ENCODE results near the gene SPNS2. TPM values are rescaled to one million over a fixed set of nuclear protein-coding genes. Genes with fewer than 3 reads are reported as not detected.
A peak's percentile ranks its signal among the peaks of the same experiment; 100 is the strongest.

SPNS2 gene
- total and polyA plus RNA-seq, 2 experiments from 2014 or later = 1.7 to 2.3 TPM

DNA sequence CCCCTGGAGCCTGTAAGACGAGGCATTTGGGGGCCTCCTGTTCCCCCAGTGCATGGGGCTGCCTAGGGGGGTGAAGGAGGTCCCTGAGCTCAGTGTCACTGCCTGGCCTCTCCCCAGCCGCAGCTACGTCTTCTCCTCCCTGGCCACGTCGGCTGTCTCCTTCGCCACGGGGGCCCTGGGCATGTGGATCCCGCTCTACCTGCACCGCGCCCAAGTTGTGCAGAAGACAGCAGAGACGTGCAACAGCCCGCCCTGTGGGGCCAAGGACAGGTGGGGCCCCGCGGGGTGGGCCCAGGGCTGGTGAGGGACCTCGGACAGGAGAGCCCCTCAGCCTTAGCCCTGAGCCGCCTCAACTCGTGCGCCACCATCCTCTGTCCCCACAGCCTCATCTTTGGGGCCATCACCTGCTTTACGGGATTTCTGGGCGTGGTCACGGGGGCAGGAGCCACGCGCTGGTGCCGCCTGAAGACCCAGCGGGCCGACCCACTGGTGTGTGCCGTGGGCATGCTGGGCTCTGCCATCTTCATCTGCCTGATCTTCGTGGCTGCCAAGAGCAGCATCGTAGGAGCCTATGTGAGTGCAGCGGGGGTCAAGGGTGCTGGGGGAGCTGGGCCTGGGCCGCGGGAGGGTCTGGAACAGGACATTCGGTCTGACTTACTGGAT, 34.3 kb downstream of the SPNS2 start (continued):
- TF ChIP-seq REST (IDR thresholded peaks at IDR 0.05; ENCODE audit: unreplicated experiment) = no peak
- no peak for TF ChIP-seq CTCF (conservative IDR thresholded peaks at IDR 0.05; ENCODE audit: low read depth in 2 of 2)
- no peak for TF ChIP-seq ETS1 (IDR thresholded peaks at IDR 0.05)

- peaks cover 7% of the 10 kb centered on the region; the same call in 1 of the 2 replicates for H3K4me1 ChIP-seq (ENCODE audit: insufficient read depth)
- DNase-seq (ENCODE audit: low spot score) (no peak), ATAC-seq (peak; percentile 4; the same call in 2 of the 3 replicates)
- peaks cover 64% of the 10 kb centered on the region for H3K27me3 Mint-ChIP-seq (ENCODE audit: insufficient read depth, low read depth, poor library complexity)
- H3K27ac ChIP-seq (ENCODE audit: low read depth) = no peak overlapping the region
- H3F3A ChIP-seq (replicated peaks; ENCODE audit: low read depth) = peaks cover 10% of the 10 kb centered on the region
- H3K36me3 ChIP-seq (ENCODE audit: insufficient read depth) = no peaks in the 10 kb centered on the region; the same call in 1 of the 2 replicates
- H3K27me3 ChIP-seq (ENCODE audit: insufficient read depth) = peaks cover 33% of the 10 kb centered on the region
- TF ChIP-seq REST (IDR thresholded peaks at IDR 0.05; ENCODE audit: unreplicated experiment) (no peak), ETS1 (IDR thresholded peaks at IDR 0.05) (no peak), NANOG (IDR thresholded peaks at IDR 0.05; ENCODE audit: borderline replicate concordance) (no peak), EZH2 (IDR thresholded peaks at IDR 0.05; ENCODE audit: low read depth, unreplicated experiment) (no peak)
- H4K20me1 ChIP-seq (replicated peaks; ENCODE audit: insufficient read depth) = peaks cover under 1% of the 10 kb centered on the region
- H3K9me2 ChIP-seq (ENCODE audit: insufficient read depth) = no peaks in the 10 kb centered on the region
- no peak overlapping the region for H3K4me2 ChIP-seq
- no peak overlapping the region for H3K27ac Mint-ChIP-seq
- no peaks in the 10 kb centered on the region; the same call in 2 of the 3 replicates for H3K9me3 Mint-ChIP-seq
- H3K4me1 Mint-ChIP-seq = peaks cover 18% of the 10 kb centered on the region
- peaks cover 10% of the 10 kb centered on the region for H3K36me3 Mint-ChIP-seq (ENCODE audit: low read depth)
- no peak overlapping the region for H2AFZ ChIP-seq
- no peak overlapping the region for H3K4me3 ChIP-seq
- no peak overlapping the region for H3K4me3 Mint-ChIP-seq
- no peaks in the 10 kb centered on the region for H3K79me2 ChIP-seq (replicated peaks; ENCODE audit: insufficient read depth)
Measured at GRCh38 chr17:4533523-4534504, 35.1 kb downstream of the SPNS2 start.

Measured in GM23338 (cell line).